ENCODE measurements around the gene TMEM54.
A peak's percentile ranks its signal among the peaks of the same experiment; 100 is the strongest.

The TMEM54 gene

DNA sequence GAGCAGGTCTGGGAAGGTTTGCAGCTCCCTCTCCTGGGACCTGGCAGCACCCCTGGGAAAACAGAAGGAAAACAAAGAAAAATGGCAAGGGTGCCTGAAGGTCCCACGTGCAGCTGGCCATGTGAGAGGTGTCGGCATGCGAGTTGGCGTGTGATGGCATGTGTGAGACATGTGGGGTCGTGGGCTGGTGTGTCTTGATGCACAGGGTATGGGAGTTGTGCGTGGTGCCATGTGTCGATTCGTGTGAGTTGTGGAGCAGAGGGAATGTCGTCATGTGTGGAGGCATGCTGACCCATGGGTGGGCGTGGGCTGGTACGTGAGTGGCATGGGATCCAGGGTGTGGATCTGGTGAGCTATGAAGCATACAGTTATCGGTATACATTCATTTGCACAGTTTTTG is 13.6 kb downstream of the TMEM54 start:
- H2AFZ ChIP-seq (ENCODE audit: low read depth, low read length, severe bottlenecking) = no peak overlapping the region
- no peak overlapping the region for H3K27ac ChIP-seq (ENCODE audit: low read depth, low read length)
- no peaks in the 10 kb centered on the region for H3K79me2 ChIP-seq (ENCODE audit: insufficient read depth, low read length)
- H3K4me2 ChIP-seq (ENCODE audit: low read depth, low read length, poor library complexity, severe bottlenecking) = no peak overlapping the region
- TF ChIP-seq, protein P1, sequence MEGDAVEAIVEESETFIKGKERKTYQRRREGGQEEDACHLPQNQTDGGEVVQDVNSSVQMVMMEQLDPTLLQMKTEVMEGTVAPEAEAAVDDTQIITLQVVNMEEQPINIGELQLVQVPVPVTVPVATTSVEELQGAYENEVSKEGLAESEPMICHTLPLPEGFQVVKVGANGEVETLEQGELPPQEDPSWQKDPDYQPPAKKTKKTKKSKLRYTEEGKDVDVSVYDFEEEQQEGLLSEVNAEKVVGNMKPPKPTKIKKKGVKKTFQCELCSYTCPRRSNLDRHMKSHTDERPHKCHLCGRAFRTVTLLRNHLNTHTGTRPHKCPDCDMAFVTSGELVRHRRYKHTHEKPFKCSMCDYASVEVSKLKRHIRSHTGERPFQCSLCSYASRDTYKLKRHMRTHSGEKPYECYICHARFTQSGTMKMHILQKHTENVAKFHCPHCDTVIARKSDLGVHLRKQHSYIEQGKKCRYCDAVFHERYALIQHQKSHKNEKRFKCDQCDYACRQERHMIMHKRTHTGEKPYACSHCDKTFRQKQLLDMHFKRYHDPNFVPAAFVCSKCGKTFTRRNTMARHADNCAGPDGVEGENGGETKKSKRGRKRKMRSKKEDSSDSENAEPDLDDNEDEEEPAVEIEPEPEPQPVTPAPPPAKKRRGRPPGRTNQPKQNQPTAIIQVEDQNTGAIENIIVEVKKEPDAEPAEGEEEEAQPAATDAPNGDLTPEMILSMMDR (IDR thresholded peaks at IDR 0.05; ENCODE audit: insufficient read depth, low read length, poor library complexity, severe bottlenecking) = no peak
- no peak for TF ChIP-seq EZH2phosphoT487 (conservative IDR thresholded peaks at IDR 0.05; ENCODE audit: low read length)
- H3K9me3 ChIP-seq (ENCODE audit: insufficient read depth, low read length) = no peaks in the 10 kb centered on the region
- no peaks in the 10 kb centered on the region for H3K27me3 ChIP-seq (ENCODE audit: low read length)
- no peak overlapping the region for H3K4me3 ChIP-seq (ENCODE audit: insufficient read depth, low read length, poor library complexity, severe bottlenecking)
- no peaks in the 10 kb centered on the region for H3F3A ChIP-seq (ENCODE audit: insufficient read depth)
- H4K20me1 ChIP-seq (ENCODE audit: low read depth, low read length) = no peaks in the 10 kb centered on the region
- no peaks in the 10 kb centered on the region for H3K9me2 ChIP-seq (replicated peaks; ENCODE audit: insufficient read depth, low read length)
- H3K9ac ChIP-seq (ENCODE audit: low read length) = no peak overlapping the region
- no peaks in the 10 kb centered on the region for H3K36me3 ChIP-seq (ENCODE audit: low read length)

DNA sequence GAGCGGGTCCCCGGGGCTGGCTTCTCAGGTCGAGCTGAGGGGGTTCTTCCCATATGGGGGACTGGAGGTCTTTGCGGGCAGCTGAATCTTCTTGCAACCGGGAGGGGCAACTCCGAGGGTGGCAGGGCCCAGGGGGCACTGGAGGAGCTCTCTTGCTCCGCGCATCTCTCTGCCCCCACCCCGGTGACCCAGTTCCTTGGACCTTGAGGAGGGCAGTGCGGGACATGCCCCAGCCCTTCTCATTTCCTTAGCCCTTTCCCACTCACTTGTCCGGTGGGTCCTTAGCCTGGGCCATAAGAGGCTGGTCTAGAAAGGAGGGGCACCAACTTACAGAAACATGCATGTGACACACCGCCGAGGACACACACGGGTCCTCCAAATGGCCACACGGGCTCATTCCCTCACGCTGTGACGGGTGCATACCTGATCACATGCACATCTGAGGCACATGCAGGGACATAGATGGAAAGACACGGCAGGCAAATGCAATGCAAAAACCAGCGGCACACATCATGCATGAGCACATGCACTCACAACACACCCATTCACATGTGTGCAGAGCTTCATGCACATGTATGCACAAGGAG is 14.3 kb downstream of the TMEM54 start:
- TF ChIP-seq EZH2phosphoT487 (conservative IDR thresholded peaks at IDR 0.05; ENCODE audit: low read length) = no peak
- TF ChIP-seq, protein P1 (IDR thresholded peaks at IDR 0.05; ENCODE audit: insufficient read depth, low read length, poor library complexity, severe bottlenecking) = no peak
- no peak overlapping the region for H3K27ac ChIP-seq (ENCODE audit: low read depth, low read length)

DNA sequence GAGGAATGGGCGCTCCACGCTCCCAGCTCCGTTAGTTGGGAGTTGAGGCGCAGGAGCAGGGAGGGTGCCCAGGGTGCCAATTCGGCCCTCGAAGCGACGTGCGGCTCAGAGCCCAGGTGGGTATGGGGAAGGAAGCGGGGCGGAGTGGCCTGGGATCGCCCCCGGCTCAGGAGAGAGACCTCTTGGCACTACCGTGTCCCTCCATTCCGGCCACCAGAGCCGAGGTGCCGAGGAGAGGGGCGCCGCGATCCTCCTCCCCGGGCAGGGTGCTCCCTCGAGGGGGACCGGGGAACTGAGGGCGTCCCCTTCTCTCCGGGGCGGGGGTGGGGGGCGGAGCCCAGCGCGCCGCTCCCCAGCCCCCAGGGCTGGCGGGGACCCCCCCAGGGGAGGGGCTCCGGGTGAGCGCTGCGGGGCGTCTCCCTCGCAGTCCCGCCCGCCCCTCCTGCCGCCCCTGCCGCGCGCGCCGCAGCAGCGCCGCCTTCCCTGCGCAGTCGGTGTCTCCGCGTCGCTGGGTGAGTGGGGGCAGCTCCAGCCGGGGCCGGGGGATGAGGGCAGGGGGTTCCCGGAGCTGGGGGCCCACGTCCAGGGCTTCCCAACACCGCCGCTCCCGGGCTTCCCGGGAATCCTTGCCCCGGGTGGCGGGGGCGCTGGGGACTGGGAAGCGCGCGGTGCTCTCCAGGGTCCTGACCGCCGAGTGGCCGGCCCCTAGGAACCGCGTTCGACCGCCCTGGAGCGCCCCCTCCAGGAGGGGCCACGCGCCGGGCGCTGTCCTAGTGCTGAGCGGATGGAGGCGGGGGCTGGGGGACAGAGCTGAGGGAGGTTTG is 15.0 kb downstream of the TMEM54 start, which contains the start of gene HPCA:
TSS of gene HPCA (plus strand) at position 488 of the 824 bp plus-strand sequence. CDS start 2,408 bp downstream, outside the sequence.
- Histone ChIP-seq H4K20me1 (ENCODE audit: low read depth, low read length) (no peaks in the 10 kb centered on the region), H3K9ac (ENCODE audit: low read length) (no peak within 1 kb of the TSS), H2AFZ (ENCODE audit: low read depth, low read length, severe bottlenecking) (no peak within 1 kb of the TSS), H3F3A (ENCODE audit: insufficient read depth) (no peaks in the 10 kb centered on the region), H3K9me3 (ENCODE audit: insufficient read depth, low read length) (no peaks in the 10 kb centered on the region), H3K79me2 (ENCODE audit: insufficient read depth, low read length) (no peaks in the 10 kb centered on the region), H3K4me3 (ENCODE audit: insufficient read depth, low read length, poor library complexity, severe bottlenecking) (no peak within 1 kb of the TSS), H3K36me3 (ENCODE audit: low read length) (no peaks in the 10 kb centered on the region), H3K27ac (ENCODE audit: low read depth, low read length) (no peak within 1 kb of the TSS), H3K9me2 (replicated peaks; ENCODE audit: insufficient read depth, low read length) (no peaks in the 10 kb centered on the region), H3K27me3 (ENCODE audit: low read length) (no peaks in the 10 kb centered on the region), H3K4me2 (ENCODE audit: low read depth, low read length, poor library complexity, severe bottlenecking) (no peak within 1 kb of the TSS)
- no peak for TF ChIP-seq EZH2phosphoT487 (conservative IDR thresholded peaks at IDR 0.05; ENCODE audit: low read length)
- TF ChIP-seq, protein P1 (IDR thresholded peaks at IDR 0.05; ENCODE audit: insufficient read depth, low read length, poor library complexity, severe bottlenecking) = peak; percentile 22

More for the DNA sequence above, 14.3 kb downstream of the TMEM54 start:
- Histone ChIP-seq H3K9ac (ENCODE audit: low read length) (no peak overlapping the region), H3K4me2 (ENCODE audit: low read depth, low read length, poor library complexity, severe bottlenecking) (no peak overlapping the region), H3F3A (ENCODE audit: insufficient read depth) (no peaks in the 10 kb centered on the region), H3K79me2 (ENCODE audit: insufficient read depth, low read length) (no peaks in the 10 kb centered on the region), H3K9me3 (ENCODE audit: insufficient read depth, low read length) (no peaks in the 10 kb centered on the region), H3K4me3 (ENCODE audit: insufficient read depth, low read length, poor library complexity, severe bottlenecking) (no peak overlapping the region), H3K36me3 (ENCODE audit: low read length) (no peaks in the 10 kb centered on the region), H4K20me1 (ENCODE audit: low read depth, low read length) (no peaks in the 10 kb centered on the region), H3K9me2 (replicated peaks; ENCODE audit: insufficient read depth, low read length) (no peaks in the 10 kb centered on the region), H2AFZ (ENCODE audit: low read depth, low read length, severe bottlenecking) (no peak overlapping the region), H3K27me3 (ENCODE audit: low read length) (no peaks in the 10 kb centered on the region)
